ENCODE measurements around the gene KNDC1. TPM values are rescaled to one million over a fixed set of nuclear protein-coding genes. Genes with fewer than 3 reads are reported as not detected.
"Not testable (repeated sequence)": the region's sequence is repeated elsewhere in the genome, so short reads cannot be mapped to it uniquely, and the experiment has no call there.

The KNDC1 gene
- total RNA-seq, 1 donor from 2014 or later: 20.3 TPM

- H3K9me3 Mint-ChIP-seq: no peaks in the 10 kb centered on the region
- no peak for TF ChIP-seq CTCF (IDR thresholded peaks at IDR 0.05; ENCODE audit: unreplicated experiment)
- no peaks in the 10 kb centered on the region for H3K36me3 Mint-ChIP-seq
- no peak for DNase-seq (ENCODE audit: low spot score in 2 of 2, unreplicated experiment in 2 of 2)
- no peak overlapping the region for H3K27ac Mint-ChIP-seq
- no peak overlapping the region for H3K4me3 Mint-ChIP-seq
- peaks cover 7% of the 10 kb centered on the region for H3K27me3 Mint-ChIP-seq (ENCODE audit: low read depth)
- H3K4me1 Mint-ChIP-seq: no peaks in the 10 kb centered on the region
These were observed 28.1 kb upstream of the KNDC1 start for GRCh38 chr10:133131734-133132472.

- H3K4me3 Mint-ChIP-seq: no peak overlapping the region
- H3K9me3 Mint-ChIP-seq: no peaks in the 10 kb centered on the region
- peaks cover 5% of the 10 kb centered on the region for H3K27me3 Mint-ChIP-seq (ENCODE audit: low read depth)
- no peak overlapping the region for H3K27ac Mint-ChIP-seq
- no peaks in the 10 kb centered on the region for H3K36me3 Mint-ChIP-seq
- DNase-seq (ENCODE audit: low spot score in 2 of 2, unreplicated experiment in 2 of 2): no peak
- no peak for TF ChIP-seq CTCF (IDR thresholded peaks at IDR 0.05; ENCODE audit: unreplicated experiment)
- H3K4me1 Mint-ChIP-seq: no peaks in the 10 kb centered on the region
These were observed 27.3 kb upstream of the KNDC1 start for GRCh38 chr10:133132473-133133291.

- no peak overlapping the region for H3K4me3 Mint-ChIP-seq
- H3K27ac Mint-ChIP-seq: no peak overlapping the region
- peaks cover 5% of the 10 kb centered on the region for H3K27me3 Mint-ChIP-seq (ENCODE audit: low read depth)
- DNase-seq (ENCODE audit: low spot score in 2 of 2, unreplicated experiment in 2 of 2): no peak
- H3K36me3 Mint-ChIP-seq: no peaks in the 10 kb centered on the region
- no peaks in the 10 kb centered on the region for H3K9me3 Mint-ChIP-seq
- TF ChIP-seq CTCF (IDR thresholded peaks at IDR 0.05; ENCODE audit: unreplicated experiment): no peak
- no peaks in the 10 kb centered on the region for H3K4me1 Mint-ChIP-seq
These were observed 26.4 kb upstream of the KNDC1 start for GRCh38 chr10:133133471-133134231.

GRCh38 chr10:133134411-133135115, 25.5 kb upstream of the KNDC1 start:
- no peak for TF ChIP-seq CTCF (IDR thresholded peaks at IDR 0.05; ENCODE audit: unreplicated experiment)
- H3K27ac Mint-ChIP-seq: no peak overlapping the region
- DNase-seq (ENCODE audit: low spot score in 2 of 2, unreplicated experiment in 2 of 2): no peak

GRCh38 chr10:133135116-133135465, 24.9 kb upstream of the KNDC1 start:
- H3K27ac Mint-ChIP-seq: no peak overlapping the region
- no peaks in the 10 kb centered on the region for H3K4me1 Mint-ChIP-seq
- peaks cover 3% of the 10 kb centered on the region for H3K27me3 Mint-ChIP-seq (ENCODE audit: low read depth)
- H3K4me3 Mint-ChIP-seq: no peak overlapping the region
- no peaks in the 10 kb centered on the region for H3K9me3 Mint-ChIP-seq
- H3K36me3 Mint-ChIP-seq: no peaks in the 10 kb centered on the region
- TF ChIP-seq CTCF (IDR thresholded peaks at IDR 0.05; ENCODE audit: unreplicated experiment): no peak
- DNase-seq (ENCODE audit: low spot score in 2 of 2, unreplicated experiment in 2 of 2): no peak

More at GRCh38 chr10:133134411-133135115, 25.5 kb upstream of the KNDC1 start:
- Mint-ChIP-seq H3K4me1 (no peaks in the 10 kb centered on the region), H3K27me3 (ENCODE audit: low read depth) (peaks cover 5% of the 10 kb centered on the region), H3K9me3 (no peaks in the 10 kb centered on the region), H3K36me3 (no peaks in the 10 kb centered on the region), H3K4me3 (no peak overlapping the region)

- DNase-seq (ENCODE audit: low spot score in 2 of 2, unreplicated experiment in 2 of 2): not testable (repeated sequence)
These were observed 22.4 kb upstream of the KNDC1 start for GRCh38 chr10:133137486-133138145.

More at GRCh38 chr10:133137486-133138145, 22.4 kb upstream of the KNDC1 start:
- not testable (repeated sequence) for H3K36me3 Mint-ChIP-seq; H3K4me1 Mint-ChIP-seq; H3K27ac Mint-ChIP-seq; H3K27me3 Mint-ChIP-seq (ENCODE audit: low read depth); H3K9me3 Mint-ChIP-seq; H3K4me3 Mint-ChIP-seq
